Activated CD4-positive, alpha-beta T cell treated with anti-CD3 and anti-CD28 coated beads, Interleukin-2, Interleukin-4, amounts not matched to agents 100 ng/mL and 50 ng/mL, durations not matched to agents 16 hours and 8 hours (primary cell): ENCODE results near the gene CUTC.
A peak's percentile ranks its signal among the peaks of the same experiment; 100 is the strongest.
"Not testable (repeated sequence)": the region's sequence is repeated elsewhere in the genome, so short reads cannot be mapped to it uniquely, and the experiment has no call there.

Experiments
- DNase-seq: peaks from one replicate; pipeline ENCODE4 v3.0.0-alpha.2; 2020; ENCODE audit warnings: low spot score

The CUTC gene

GRCh38 chr10:99732033-99732842 is at the start of gene CUTC, which contains the start of gene COX15:
Gene CUTC (plus strand): TSS chr10:99732234. CDS start chr10:99732349, 115 bp downstream.
Gene COX15 (minus strand): TSS chr10:99732127. CDS start chr10:99732049, 78 bp downstream.
- peak; percentile 97 for DNase-seq

GRCh38 chr10:99682752-99683151 is 49.3 kb upstream of the CUTC start:
- no peak for DNase-seq

- DNase-seq = no peak
These were observed 46.5 kb upstream of the CUTC start for GRCh38 chr10:99685597-99685967.

- no peak for DNase-seq
These were observed 42.6 kb upstream of the CUTC start for GRCh38 chr10:99689461-99689860.

- no peak for DNase-seq
These were observed 38.0 kb upstream of the CUTC start for GRCh38 chr10:99693933-99694583.

- no peak for DNase-seq
These were observed 36.3 kb upstream of the CUTC start for GRCh38 chr10:99695761-99696160.

- no peak for DNase-seq
These were observed 33.4 kb upstream of the CUTC start for GRCh38 chr10:99698504-99699080.

- DNase-seq = no peak
These were observed 31.4 kb upstream of the CUTC start for GRCh38 chr10:99700649-99701048.

- no peak for DNase-seq
These were observed 23.5 kb upstream of the CUTC start for GRCh38 chr10:99708428-99709012.

- peak; percentile 48 for DNase-seq
These were observed 22.4 kb upstream of the CUTC start for GRCh38 chr10:99709480-99710229.

GRCh38 chr10:99711129-99711719 is 20.8 kb upstream of the CUTC start:
- peak; percentile 38 for DNase-seq

GRCh38 chr10:99714446-99714845 is 17.6 kb upstream of the CUTC start:
- DNase-seq = no peak

- DNase-seq = no peak
These were observed 11.6 kb upstream of the CUTC start for GRCh38 chr10:99720387-99720786.

GRCh38 chr10:99730026-99730425 is 2.0 kb upstream of the CUTC start:
- no peak for DNase-seq

GRCh38 chr10:99731306-99732032 is 565 bp upstream of the CUTC start:
- no peak for DNase-seq

GRCh38 chr10:99733366-99733765 is 1.3 kb downstream of the CUTC start:
- DNase-seq = no peak

- DNase-seq = not testable (repeated sequence)
These were observed 2.1 kb downstream of the CUTC start for GRCh38 chr10:99734111-99734510.

- no peak for DNase-seq
These were observed 8.2 kb downstream of the CUTC start for GRCh38 chr10:99740260-99740659.

- DNase-seq = no peak
These were observed 9.0 kb downstream of the CUTC start for GRCh38 chr10:99740933-99741559.

- no peak for DNase-seq
These were observed 10.2 kb downstream of the CUTC start for GRCh38 chr10:99742254-99742653.
